ENCODE results near the gene RAD51B. TPM values are rescaled to one million over a fixed set of nuclear protein-coding genes. Genes with fewer than 3 reads are reported as not detected.
"Not testable (repeated sequence)": the region's sequence is repeated elsewhere in the genome, so short reads cannot be mapped to it uniquely, and the experiment has no call there.

RAD51B gene
- polyA plus RNA-seq, 1 donor = 13.3 TPM

DNA sequence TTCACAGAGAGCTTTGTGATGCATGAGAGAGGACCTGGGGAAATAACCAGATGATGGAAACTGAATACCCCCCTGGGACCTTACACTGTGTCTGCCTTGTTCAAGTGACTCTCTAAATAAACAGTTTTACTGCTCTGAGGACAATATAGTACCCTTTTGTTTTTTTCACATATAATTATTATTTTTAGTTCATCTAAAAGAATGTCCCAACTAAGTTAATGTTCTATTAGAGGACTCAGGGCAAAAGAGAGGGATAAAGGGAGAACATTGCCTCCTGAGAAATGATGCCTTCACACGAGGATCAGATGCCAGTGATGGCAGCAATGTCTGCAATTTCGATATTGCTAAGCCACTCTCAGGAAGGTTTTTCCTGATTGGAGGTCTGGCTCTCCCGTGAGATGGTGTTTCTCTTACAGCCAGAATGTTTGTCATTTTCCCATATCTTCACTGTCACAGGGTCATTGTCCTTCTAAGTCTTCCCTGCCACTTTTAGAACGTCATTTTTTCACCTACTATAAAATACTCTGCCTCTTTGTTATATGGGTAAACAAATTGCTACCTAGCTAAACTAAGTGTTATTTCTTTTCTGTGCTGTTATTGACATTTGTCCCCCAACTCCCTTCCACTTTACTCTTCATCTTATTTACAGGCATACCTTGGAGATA lies 201.6 kb downstream of the RAD51B start:
- no peak for DNase-seq

- DNase-seq = no peak
Measured at GRCh38 chr14:68027276-68027675, 207.7 kb downstream of the RAD51B start.

DNA sequence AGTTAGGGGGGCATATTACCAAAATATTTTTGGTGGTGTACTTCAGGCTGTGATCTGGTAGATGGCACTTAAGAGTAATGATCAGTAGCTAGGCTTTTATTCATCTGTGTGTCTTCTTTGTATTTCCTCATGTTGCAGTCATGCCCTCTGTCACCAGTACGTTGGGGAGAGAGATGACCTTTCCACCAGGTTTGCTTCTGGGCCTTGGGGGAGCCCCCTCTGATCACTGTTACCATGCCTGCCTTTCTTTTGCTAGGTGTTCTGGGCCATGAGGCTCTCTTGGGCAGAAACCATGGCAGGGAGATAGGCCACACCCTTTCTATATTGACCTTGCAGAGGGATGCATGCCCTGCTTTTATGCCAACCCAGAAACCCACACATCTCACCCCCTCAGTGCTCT lies 208.5 kb downstream of the RAD51B start:
- DNase-seq = no peak

DNA sequence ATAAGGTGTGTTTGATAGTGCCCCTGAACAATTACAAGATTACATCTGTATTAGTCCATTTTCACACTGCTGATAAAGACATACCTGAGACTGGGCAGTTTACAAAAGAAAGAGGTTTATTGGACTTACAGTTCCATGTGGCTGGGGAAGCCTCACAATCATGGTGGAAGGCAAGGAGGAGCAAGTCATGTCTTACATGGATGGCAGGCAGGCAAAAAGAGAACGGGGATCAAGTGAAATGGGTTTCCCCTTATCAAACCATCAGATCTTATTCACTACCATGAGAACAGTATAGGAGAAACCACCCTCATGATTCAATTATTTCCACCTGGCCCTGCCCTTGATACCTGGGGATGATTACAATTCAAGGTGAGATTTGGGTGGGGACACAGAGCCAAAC lies 211.4 kb downstream of the RAD51B start:
- not testable (repeated sequence) for DNase-seq

- DNase-seq = no peak
Measured at GRCh38 chr14:68032154-68032553, 212.6 kb downstream of the RAD51B start.

- DNase-seq = no peak
Measured at GRCh38 chr14:68033336-68033932, 213.9 kb downstream of the RAD51B start.

- DNase-seq = no peak
Measured at GRCh38 chr14:68034896-68035295, 215.3 kb downstream of the RAD51B start.

GRCh38 chr14:68036202-68036601 lies 216.6 kb downstream of the RAD51B start:
- no peak for DNase-seq

- no peak for DNase-seq
Measured at GRCh38 chr14:68039593-68039992, 220.0 kb downstream of the RAD51B start.

- DNase-seq = no peak
Measured at GRCh38 chr14:68040633-68041369, 221.2 kb downstream of the RAD51B start.

DNA sequence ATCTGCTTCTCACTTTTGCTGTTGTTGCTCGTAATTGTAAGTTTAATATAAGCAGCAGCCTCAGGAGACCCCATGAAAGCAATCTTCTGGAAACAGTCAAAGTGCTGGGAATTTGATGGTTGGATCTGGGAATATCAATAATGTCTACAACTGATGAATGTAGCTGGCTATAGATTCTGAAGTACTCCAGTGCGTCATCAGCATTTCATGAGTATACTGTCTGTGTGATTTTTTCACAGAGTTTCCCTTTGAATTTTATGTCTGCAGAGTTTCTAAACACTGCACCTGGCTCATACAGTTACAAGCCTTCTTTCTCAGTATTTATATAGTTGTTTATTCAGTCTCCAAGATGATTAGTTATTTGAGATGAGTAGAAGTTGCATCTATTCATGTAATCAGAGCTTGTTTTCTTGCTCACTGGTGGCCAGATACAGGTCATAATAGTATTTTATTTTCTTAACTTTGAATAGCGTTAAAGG lies 222.3 kb downstream of the RAD51B start:
- no peak for DNase-seq

DNA sequence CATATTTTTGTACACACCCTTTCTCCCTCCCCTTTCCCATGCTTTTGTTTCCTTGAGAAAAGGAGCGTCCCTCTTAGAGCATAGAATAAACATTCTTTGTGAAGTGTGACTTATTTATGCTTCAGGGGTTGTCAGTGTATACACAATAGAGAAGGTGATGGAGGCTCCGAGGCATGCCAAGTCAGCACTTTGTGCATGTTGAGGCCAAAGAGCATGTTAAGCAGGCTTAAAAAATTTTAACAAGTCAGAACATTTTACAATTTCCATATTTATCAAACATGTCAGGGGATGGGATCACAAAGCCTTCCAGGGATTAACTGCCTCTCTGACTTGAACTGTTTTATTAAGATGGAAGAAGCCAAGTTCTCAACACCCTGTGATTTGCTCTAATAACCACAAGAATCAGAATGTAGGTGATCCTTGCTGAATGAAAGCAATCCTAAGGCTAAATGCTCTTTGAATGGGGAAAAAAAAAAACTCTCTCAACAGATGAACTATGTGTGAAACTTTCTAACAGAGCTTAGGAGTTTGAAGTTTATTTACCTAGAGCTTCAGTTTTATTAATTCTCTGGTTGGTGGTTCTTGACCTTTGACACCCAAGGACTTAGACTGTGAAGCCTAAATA lies 223.1 kb downstream of the RAD51B start:
- DNase-seq = no peak

- DNase-seq = no peak
Measured at GRCh38 chr14:68043752-68044151, 224.2 kb downstream of the RAD51B start.

DNA sequence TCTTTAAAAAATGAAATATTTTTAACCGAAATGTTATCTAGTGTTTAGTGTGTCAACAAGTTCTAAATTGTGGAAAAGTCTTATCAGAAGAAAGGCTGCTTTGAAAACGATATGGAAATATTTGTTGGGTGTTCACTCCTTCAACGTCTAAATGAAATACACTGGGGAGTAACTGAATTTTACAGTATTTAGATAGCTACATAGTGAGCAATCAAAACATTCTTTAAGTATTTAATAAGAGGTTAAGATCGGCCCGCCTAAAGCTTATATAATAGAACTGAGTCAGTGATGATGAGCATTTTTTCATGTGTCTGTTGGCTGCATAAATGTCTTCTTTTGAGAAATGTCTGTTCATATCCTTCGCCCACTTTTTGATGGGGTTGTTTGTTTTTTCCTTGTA lies 228.3 kb downstream of the RAD51B start:
- no peak for DNase-seq

DNA sequence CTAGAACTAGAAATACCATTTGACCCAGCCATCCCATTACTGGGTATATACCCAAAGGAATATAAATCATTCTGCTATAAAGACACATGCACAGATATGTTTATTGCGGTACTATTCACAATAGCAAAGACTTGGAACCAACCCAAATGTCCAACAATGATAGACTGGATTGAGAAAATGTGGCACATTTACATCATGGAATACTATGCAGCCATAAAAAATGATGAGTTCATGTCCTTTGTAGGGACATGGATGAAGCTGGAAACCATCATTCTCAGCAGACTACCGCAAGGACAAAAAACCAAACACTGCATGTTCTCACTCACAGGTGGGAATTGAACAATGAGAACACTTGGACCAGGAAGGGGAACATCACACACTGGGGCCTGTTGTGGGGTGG lies 229.2 kb downstream of the RAD51B start:
- not testable (repeated sequence) for DNase-seq

DNA sequence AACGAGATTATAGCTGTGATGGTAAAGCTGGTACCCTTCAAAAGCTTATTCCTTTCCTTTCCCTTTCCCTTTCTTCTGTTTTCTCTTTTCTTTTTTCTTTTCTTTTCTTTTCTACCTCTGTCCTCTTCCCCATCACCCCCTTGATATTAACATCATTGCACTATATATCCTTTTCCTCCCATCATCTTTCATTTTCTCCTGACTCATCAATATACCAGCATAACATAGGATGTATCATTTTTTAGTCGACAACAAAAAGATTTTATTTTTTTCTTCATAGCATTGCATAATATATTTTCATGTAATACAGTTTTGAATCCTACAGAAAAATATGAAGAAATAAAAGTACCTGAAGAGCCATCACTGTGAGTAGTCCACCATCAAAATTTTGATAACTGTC lies 230.6 kb downstream of the RAD51B start:
- no peak for DNase-seq

DNA sequence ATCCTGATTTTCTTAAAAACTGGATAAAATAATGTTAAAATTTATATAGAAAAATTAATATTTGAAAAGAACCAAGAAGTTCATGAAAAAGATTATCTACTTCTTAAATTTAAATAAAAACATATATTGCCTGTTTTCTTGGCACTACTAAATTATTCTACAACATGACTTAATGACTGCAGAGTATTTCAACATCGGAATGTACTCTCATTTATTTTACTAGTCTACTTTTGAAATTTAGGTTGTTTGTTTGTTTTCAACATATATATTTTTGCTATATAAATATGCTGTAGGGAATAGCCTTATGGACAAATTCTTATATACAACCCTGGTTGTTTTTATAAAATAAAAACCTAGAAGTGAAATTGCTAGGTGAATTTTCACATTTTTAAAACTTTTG lies 231.6 kb downstream of the RAD51B start:
- no peak for DNase-seq

DNA sequence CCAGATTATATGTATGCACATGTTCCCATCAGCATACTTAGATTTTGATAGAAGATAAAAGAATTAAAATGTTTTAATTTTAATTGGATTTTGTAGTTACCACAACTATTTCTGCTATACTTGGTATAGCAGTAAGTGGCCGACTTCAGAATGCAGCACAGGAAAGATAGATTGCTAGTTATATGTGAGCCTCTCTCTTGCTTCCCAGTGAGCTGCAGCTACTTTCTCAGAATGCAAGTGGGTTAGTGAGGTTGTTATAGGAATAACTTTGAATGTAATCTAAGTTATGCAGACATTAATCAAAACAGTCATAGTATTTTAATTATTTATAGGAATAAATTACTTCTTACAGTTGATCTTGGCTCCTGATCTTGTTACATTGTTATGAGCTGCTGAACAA lies 240.6 kb downstream of the RAD51B start:
- no peak for DNase-seq

DNA sequence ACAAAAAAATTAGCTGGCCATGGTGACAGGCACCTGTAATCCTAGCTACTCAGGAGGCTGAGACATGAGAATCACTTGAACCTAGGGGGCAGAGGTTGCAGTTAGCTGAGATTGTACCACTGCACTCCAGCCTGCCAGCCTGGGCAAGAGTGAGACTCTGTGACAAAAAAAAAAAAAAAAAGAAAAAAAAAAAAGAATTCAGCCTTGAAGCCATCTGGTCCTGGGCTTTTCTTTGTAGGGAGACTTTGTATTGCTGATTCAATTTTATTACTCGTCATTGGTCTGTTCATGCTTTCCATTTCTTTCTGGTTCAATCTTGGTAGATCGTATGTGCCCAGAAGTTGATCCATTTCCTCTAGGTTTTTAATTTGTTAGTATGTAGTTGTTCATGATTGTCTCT lies 243.1 kb downstream of the RAD51B start:
- no peak for DNase-seq

GRCh38 chr14:68065322-68065721 lies 245.7 kb downstream of the RAD51B start:
- DNase-seq = no peak

DNA sequence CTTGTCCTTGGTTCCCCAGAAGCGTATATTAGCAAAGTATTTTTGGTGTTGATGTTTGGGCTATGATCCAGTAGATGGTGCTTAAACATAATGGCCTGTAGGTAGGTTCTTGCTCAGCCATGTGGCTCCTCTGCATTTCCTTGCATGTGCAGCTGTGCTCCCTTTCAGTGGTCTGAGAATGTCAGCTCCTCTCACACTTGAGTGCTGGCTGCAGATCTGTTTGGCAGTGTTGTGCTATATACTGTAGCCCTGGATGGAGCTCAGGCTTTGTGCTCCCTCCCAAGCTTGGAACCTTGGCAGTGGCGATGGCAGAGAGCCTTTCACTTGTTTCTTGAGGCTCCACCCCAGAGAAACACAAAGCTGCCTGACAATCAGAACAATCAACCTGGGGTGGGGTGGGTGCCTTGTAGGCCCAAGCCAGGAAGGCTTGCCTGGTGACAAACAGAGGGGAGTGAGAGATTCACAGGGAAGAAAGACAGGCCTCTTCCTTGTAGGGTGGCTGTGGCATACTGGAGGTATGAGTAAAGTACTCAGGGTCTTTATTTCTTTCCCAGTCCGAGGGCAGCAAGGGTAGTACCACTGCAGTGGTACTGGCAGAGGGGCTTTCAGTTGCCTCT lies 255.3 kb downstream of the RAD51B start:
- no peak for DNase-seq

DNA sequence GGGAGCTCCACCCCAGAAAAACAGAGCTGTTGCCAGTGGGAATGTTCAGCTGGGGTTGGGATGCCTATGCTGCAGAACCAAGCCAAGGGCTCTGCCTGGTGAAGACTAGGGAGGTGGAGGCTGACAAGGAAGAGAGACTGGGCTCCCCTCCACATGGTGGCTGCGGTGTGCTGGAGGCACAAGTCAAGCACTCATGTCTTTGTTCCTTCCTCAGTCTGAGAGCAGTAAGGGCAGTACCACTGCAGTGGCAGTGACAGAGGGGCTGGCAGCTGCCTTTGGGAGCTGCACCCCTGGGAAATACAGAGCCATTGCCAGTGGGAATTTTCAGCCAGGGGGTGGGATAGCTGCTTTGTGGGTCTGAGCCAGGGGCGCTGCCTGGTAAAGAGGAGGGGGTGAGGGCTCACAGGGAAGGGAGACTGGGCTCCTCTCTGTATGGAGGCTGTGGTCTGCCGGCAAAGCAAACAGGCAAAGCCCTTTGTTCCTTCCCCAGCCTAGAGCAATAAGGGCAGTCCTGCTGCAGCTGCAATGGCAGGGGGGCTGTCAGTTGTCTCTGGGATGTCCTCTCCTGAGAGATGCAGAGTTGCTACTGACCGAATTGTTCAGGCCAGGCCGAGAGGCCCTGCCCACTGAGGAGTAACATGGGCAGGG lies 255.9 kb downstream of the RAD51B start:
- no peak for DNase-seq

Data from left kidney (tissue), 2 donors.